IMR-90 (cell line): ENCODE results near the gene SEMA6D. TPM values are rescaled to one million over a fixed set of nuclear protein-coding genes. Genes with fewer than 3 reads are reported as not detected.

ENCODE experiments used
- ATAC-seq: fragments of 200-7000 bp; cut with Tn5 transposase; 2 replicates; pipeline ENCODE4 v1.9.1; 2020; ENCODE audit warnings: low read depth, mild to moderate bottlenecking, moderate library complexity
- BruUV-seq: library from RNA; stranded (reverse); fragments of 400-500 nt; replicated peaks from 2 replicates; lab custom pipeline; 2021; lab: Mats Ljungman, UMichigan
- CTCF ChIA-PET: fragments of 300-600 bp; formaldehyde crosslinking; extraction: SDS; loops from one replicate; lab custom pipeline; 2021; ENCODE audit warnings: antibody characterized with exemption; lab: Yijun Ruan, JAX
- POLR2A ChIA-PET: fragments of 300-600 bp; sonication (Branson Sonifier 250); formaldehyde crosslinking; loops from one replicate; lab custom pipeline; 2022; ENCODE audit warnings: antibody characterized with exemption; ENCODE audit not compliant: unreplicated experiment; lab: Charles Lee
- DNase-seq: peaks from one replicate; pipeline ENCODE4 v3.0.0; 2013
- H2AFZ ChIP-seq: replicated peaks from 2 replicates; pipeline ENCODE3; 2013; ENCODE audit warnings: low read length, mild to moderate bottlenecking; ENCODE audit not compliant: poor library complexity
- H2AK5ac ChIP-seq: 2 replicates; pipeline ENCODE4 v1.6.1; 2013; ENCODE audit warnings: low read depth, low read length, inconsistent platforms
- H2AK9ac ChIP-seq: replicated peaks from 2 replicates; pipeline ENCODE3; 2013; ENCODE audit warnings: mild to moderate bottlenecking, low read depth, low read length, moderate library complexity; ENCODE audit not compliant: poor library complexity
- H2BK120ac ChIP-seq: 2 replicates; pipeline ENCODE4 v1.6.1; 2013; ENCODE audit warnings: low read depth, low read length, inconsistent platforms
- H2BK15ac ChIP-seq: 3 replicates; pipeline ENCODE4 v1.6.1; 2013; ENCODE audit warnings: low read depth, low read length, inconsistent platforms
- H2BK20ac ChIP-seq: 2 replicates; pipeline ENCODE4 v1.6.1; 2013; ENCODE audit warnings: low read depth, mild to moderate bottlenecking, inconsistent platforms, low read length, moderate library complexity
- H2BK5ac ChIP-seq: 2 replicates; pipeline ENCODE4 v1.6.1; 2013; ENCODE audit warnings: mild to moderate bottlenecking, low read depth, low read length, inconsistent platforms; ENCODE audit not compliant: poor library complexity, severe bottlenecking
- H3K14ac ChIP-seq: replicated peaks from 2 replicates; pipeline ENCODE4 v1.6.1; 2013; ENCODE audit warnings: low read depth, low read length, inconsistent platforms
- H3K18ac ChIP-seq: 2 replicates; pipeline ENCODE4 v1.6.1; 2013; ENCODE audit warnings: low read depth, low read length, control low read depth
- H3K23ac ChIP-seq: 2 replicates; pipeline ENCODE4 v1.6.1; 2013; ENCODE audit warnings: low read depth, low read length, inconsistent platforms
- H3K27ac ChIP-seq: 2 replicates; pipeline ENCODE4 v1.5.1; 2013; ENCODE audit warnings: mild to moderate bottlenecking, control low read depth, low read length; ENCODE audit not compliant: insufficient read depth
- H3K27me3 ChIP-seq: 2 replicates; pipeline ENCODE4 v1.6.1; 2013; ENCODE audit warnings: low read length; ENCODE audit not compliant: control insufficient read depth, insufficient read depth
- H3K36me3 ChIP-seq: 2 replicates; pipeline ENCODE4 v1.6.1; 2013; ENCODE audit warnings: low read length, mixed read lengths; ENCODE audit not compliant: control insufficient read depth, insufficient read depth
- H3K4ac ChIP-seq: 2 replicates; pipeline ENCODE4 v1.6.1; 2013; ENCODE audit warnings: low read depth, low read length, inconsistent platforms
- H3K4me1 ChIP-seq: 2 replicates; pipeline ENCODE4 v1.6.1; 2013; ENCODE audit warnings: low read length, mixed read lengths; ENCODE audit not compliant: control insufficient read depth, insufficient read depth
- H3K4me2 ChIP-seq: 2 replicates; pipeline ENCODE4 v1.6.1; 2013; ENCODE audit warnings: low read depth, mild to moderate bottlenecking, control low read depth, low read length, moderate library complexity
- H3K4me3 ChIP-seq: 2 replicates; pipeline ENCODE4 v1.5.1; 2013; ENCODE audit warnings: low read depth, mild to moderate bottlenecking, control low read depth, low read length, moderate library complexity; ENCODE audit not compliant: insufficient read depth
- H3K56ac ChIP-seq: 2 replicates; pipeline ENCODE4 v1.6.1; 2013; ENCODE audit warnings: low read length, inconsistent platforms; ENCODE audit not compliant: insufficient read depth; ENCODE audit errors: extremely low read depth
- H3K79me1 ChIP-seq, 2 experiments: 2 replicates each; pipeline ENCODE4 v1.6.1; 2013; ENCODE audit warnings: low read length in 2 of 2, inconsistent platforms in 1 of 2, low read depth in 1 of 2
- H3K9ac ChIP-seq: 2 replicates; pipeline ENCODE4 v1.6.1; 2013; ENCODE audit warnings: low read depth, low read length, control low read depth
- H3K9me1 ChIP-seq: 2 replicates; pipeline ENCODE4 v1.6.1; 2013; ENCODE audit warnings: low read length, inconsistent platforms; ENCODE audit not compliant: insufficient read depth
- H3K9me3 ChIP-seq: 2 replicates; pipeline ENCODE4 v1.6.1; 2013; ENCODE audit warnings: low read length; ENCODE audit not compliant: control insufficient read depth, insufficient read depth
- H4K20me1 ChIP-seq: 2 replicates; pipeline ENCODE4 v1.6.1; 2013; ENCODE audit warnings: low read length, inconsistent platforms; ENCODE audit not compliant: insufficient read depth
- H4K5ac ChIP-seq: 2 replicates; pipeline ENCODE4 v1.6.1; 2013; ENCODE audit warnings: mild to moderate bottlenecking, low read depth, low read length, control low read depth
- H4K8ac ChIP-seq, 2 experiments: 2 replicates each; pipeline ENCODE4 v1.6.1; 2013; ENCODE audit warnings: low read depth in 2 of 2, low read length in 2 of 2, control low read depth in 1 of 2, inconsistent platforms in 1 of 2
- H4K91ac ChIP-seq: 2 replicates; pipeline ENCODE4 v1.6.1; 2013; ENCODE audit warnings: low read depth, low read length, inconsistent platforms; ENCODE audit not compliant: insufficient read depth
- CEBPB ChIP-seq: IDR thresholded peaks from 2 replicates; pipeline ENCODE4 v1.6.1; 2012; ENCODE audit warnings: low read depth, low read length, improper control_type of control experiment
- CHD1 ChIP-seq: IDR thresholded peaks from 2 replicates; pipeline ENCODE4 v1.6.1; 2012; ENCODE audit warnings: low read depth, low read length, improper control_type of control experiment
- CTCF ChIP-seq: conservative IDR thresholded peaks from 2 replicates; pipeline ENCODE4 v1.5.1; 2012; ENCODE audit warnings: mild to moderate bottlenecking, low read depth, low read length, improper control_type of control experiment
- ELK1 ChIP-seq: fragments of 150-350 bp; IDR thresholded peaks from 2 replicates; pipeline ENCODE4 v1.6.1; 2016; ENCODE audit warnings: low read depth, mild to moderate bottlenecking, low read length, moderate library complexity, borderline replicate concordance
- FOS ChIP-seq: fragments of 150-350 bp; IDR thresholded peaks from 2 replicates; pipeline ENCODE4 v1.6.1; 2016; ENCODE audit warnings: low read depth, low read length
- MAFK ChIP-seq: IDR thresholded peaks from 2 replicates; pipeline ENCODE4 v1.6.1; 2012; ENCODE audit warnings: low read depth, low read length, improper control_type of control experiment
- MXI1 ChIP-seq: IDR thresholded peaks from 2 replicates; pipeline ENCODE4 v1.6.1; 2012; ENCODE audit warnings: low read depth, mild to moderate bottlenecking, low read length, moderate library complexity, borderline replicate concordance
- NFE2L2 ChIP-seq: fragments of 150-350 bp; IDR thresholded peaks from 2 replicates; pipeline ENCODE4 v1.6.1; 2016; ENCODE audit warnings: low read depth, mild to moderate bottlenecking, low read length
- POLR2A ChIP-seq: IDR thresholded peaks from 2 replicates; pipeline ENCODE4 v1.6.1; 2012; ENCODE audit warnings: mild to moderate bottlenecking, low read depth, low read length
- RCOR1 ChIP-seq: IDR thresholded peaks from 2 replicates; pipeline ENCODE4 v1.6.1; 2012; ENCODE audit warnings: mild to moderate bottlenecking, low read length, improper control_type of control experiment; ENCODE audit not compliant: insufficient replicate concordance
- RFX5 ChIP-seq: IDR thresholded peaks from 2 replicates; pipeline ENCODE4 v1.8.0; 2012; ENCODE audit warnings: low read depth, mild to moderate bottlenecking, low read length, moderate library complexity
- SMC3 ChIP-seq: fragments of 150-350 bp; IDR thresholded peaks from 2 replicates; pipeline ENCODE4 v1.6.1; 2016; ENCODE audit warnings: low read depth, mild to moderate bottlenecking, antibody characterized with exemption, low read length, moderate library complexity
- USF2 ChIP-seq: fragments of 150-350 bp; IDR thresholded peaks from 2 replicates; pipeline ENCODE4 v1.6.1; 2017; ENCODE audit warnings: mild to moderate bottlenecking, antibody characterized with exemption, low read length, low read depth
- WGBS, 2 experiments: methylation state at CpG; one replicate each; pipeline versions ENCODE4 v1.1.5 to v1.1.7; 2013; ENCODE audit warnings: missing lambda C conversion rate in 2 of 2; ENCODE audit not compliant: insufficient read length in 1 of 2; ENCODE audit errors: extremely low coverage in 2 of 2; 5-methylcytosine and 5-hydroxymethylcytosine counted together
- dilution Hi-C: fragments of 300-500 bp; cut with HindIII; formaldehyde crosslinking; loops from one replicate; pipeline ENCODE4 v1.14.3; 2018; ENCODE audit warnings: low sequenced_read_pairs; ENCODE audit not compliant: unreplicated experiment
- in situ Hi-C: fragments of 300-500 bp; cut with MboI; formaldehyde crosslinking; loops from 3 replicates; pipeline ENCODE4 v1.14.3; 2019; ENCODE audit warnings: low sequenced_read_pairs, inconsistent platforms, mixed read lengths
- intact Hi-C: fragments of 100-400 bp; cut with micrococcal nuclease; formaldehyde crosslinking; loops from 2 replicates; pipeline ENCODE4 v1.10.0; 2022
- polyA plus RNA-seq, 3 experiments: library from polyadenylated mRNA; depleted of rRNA; stranded (reverse); fragments of >200 nt; gene quantifications; 2 replicates each; pipeline ENCODE4 v1.2.3, GENCODE V29; 2012; ENCODE audit warnings: low replicate concordance in 1 of 3
- total RNA-seq: library from RNA; depleted of rRNA; stranded (reverse); fragments of >200 nt; gene quantifications from 2 replicates; pipeline ENCODE4 v1.2.3, GENCODE V29; 2012

SEMA6D gene
- total and polyA plus RNA-seq, 2 of the 4 experiments (the other 2 are of a cell fraction) = 12.6 to 17.4 TPM

- Histone ChIP-seq H4K91ac (no peak overlapping the region), H2BK5ac (no peak overlapping the region), H4K20me1 (no peaks in the 10 kb centered on the region), H3K4me2 (no peak overlapping the region), H2BK15ac (no peak overlapping the region), H3K4ac (no peak overlapping the region), H3K79me1 (peaks cover 9 to 47% of the 10 kb centered on the region in 2 experiments), H3K4me1 (peaks cover 4% of the 10 kb centered on the region), H3K14ac (no peak overlapping the region), H4K5ac (no peak overlapping the region), H3K9me1 (peaks cover 5% of the 10 kb centered on the region; the same call in 1 of the 2 replicates), H2AK9ac (no peak overlapping the region), H2AK5ac (no peak overlapping the region), H4K8ac (no peak overlapping the region), H3K23ac (no peak overlapping the region), H3K27me3 (no peaks in the 10 kb centered on the region), H3K56ac (no peak overlapping the region), H3K18ac (no peak overlapping the region), H3K36me3 (peaks cover 2% of the 10 kb centered on the region; the same call in 1 of the 2 replicates), H3K9ac (no peak overlapping the region), H2BK20ac (no peak overlapping the region), H3K27ac (no peak overlapping the region), H3K9me3 (no peaks in the 10 kb centered on the region), H2AFZ (no peak overlapping the region), H2BK120ac (no peak overlapping the region), H3K4me3 (no peak overlapping the region)
- dilution Hi-C loops (no loop called here), intact Hi-C loops (no loop called here), in situ Hi-C loops (no loop called here)
- no peak for DNase-seq
- ChIA-PET POLR2A (no interaction called here), CTCF (no interaction called here)
- WGBS, 2 experiments = 100% methylated on average over 1 of the region's 2 CpGs; no CpG with 5 or more reads in 1 of the 2 experiments
- no TSS peak for BruUV-seq
- TF ChIP-seq RFX5 (no peak), MAFK (no peak), CEBPB (no peak), CHD1 (no peak), RCOR1 (no peak), SMC3 (no peak), USF2 (no peak), FOS (no peak), POLR2A (no peak), MXI1 (no peak), ELK1 (no peak), NFE2L2 (no peak), CTCF (no peak)
- ATAC-seq = no peak
Measured at GRCh38 chr15:47733085-47733484, 15.8 kb downstream of the SEMA6D start.
